ENCODE measurements around the gene PODXL2.

GRCh38 chr3:127709320-127710060 is 80.5 kb downstream of the PODXL2 start:
- TF ChIP-seq EP300 (IDR thresholded peaks at IDR 0.05; ENCODE audit: low read depth) (no peak), POLR2A (IDR thresholded peaks at IDR 0.05) (no peak), CTCF (IDR thresholded peaks at IDR 0.05) (no peak), POLR2AphosphoS5 (IDR thresholded peaks at IDR 0.05) (no peak)

Data from transverse colon (tissue), 4 donors.